ENCODE results near the gene TLCD3A.
A peak's percentile ranks its signal among the peaks of the same experiment; 100 is the strongest.
"Not testable (repeated sequence)": the region's sequence is repeated elsewhere in the genome, so short reads cannot be mapped to it uniquely, and the experiment has no call there.

Gene TLCD3A

DNA sequence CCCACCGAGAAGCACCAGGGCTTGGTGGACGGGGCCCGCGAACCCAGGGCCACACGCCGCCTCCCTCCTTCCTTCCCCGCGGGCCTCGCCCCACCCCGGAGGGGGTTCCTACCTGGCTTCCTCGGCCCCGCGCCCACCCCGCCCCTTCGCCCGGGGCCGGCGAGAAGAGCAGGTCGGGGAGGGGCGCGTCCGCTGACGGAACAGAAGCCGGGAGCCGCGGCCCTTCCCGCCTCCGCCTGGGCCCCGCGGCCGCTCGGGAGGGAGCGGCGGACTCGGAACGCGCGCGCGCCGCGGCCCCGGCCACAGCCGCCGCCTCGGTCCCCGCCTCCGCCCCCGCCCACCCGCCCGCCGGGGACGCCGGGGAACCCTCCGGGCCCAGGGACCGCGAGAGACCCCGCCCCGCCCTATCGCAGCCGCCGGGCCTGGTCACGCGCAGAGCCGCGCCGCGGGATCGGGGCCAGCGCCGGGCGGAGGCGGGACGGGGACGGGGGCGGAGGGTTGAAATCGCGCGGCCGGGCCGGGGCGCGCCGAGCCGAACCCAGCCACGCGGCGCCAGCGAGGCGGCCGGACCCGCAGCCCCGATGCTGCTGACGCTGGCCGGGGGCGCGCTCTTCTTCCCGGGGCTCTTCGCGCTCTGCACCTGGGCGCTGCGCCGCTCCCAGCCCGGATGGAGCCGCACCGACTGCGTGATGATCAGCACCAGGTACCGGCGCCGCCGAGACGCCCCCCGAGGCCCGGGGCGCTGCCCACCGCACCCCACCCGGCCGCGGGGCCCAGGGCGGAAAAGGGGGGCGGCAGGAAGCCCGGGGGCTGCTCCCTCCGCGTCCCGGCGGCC lies at the start of gene TLCD3A:
Gene TLCD3A, plus strand, starts transcription at position 530 of the 835 bp plus-strand sequence. Its CDS starts 52 bp downstream, at position 582.
- peak; percentile 40 for DNase-seq (ENCODE audit: low read depth)

DNA sequence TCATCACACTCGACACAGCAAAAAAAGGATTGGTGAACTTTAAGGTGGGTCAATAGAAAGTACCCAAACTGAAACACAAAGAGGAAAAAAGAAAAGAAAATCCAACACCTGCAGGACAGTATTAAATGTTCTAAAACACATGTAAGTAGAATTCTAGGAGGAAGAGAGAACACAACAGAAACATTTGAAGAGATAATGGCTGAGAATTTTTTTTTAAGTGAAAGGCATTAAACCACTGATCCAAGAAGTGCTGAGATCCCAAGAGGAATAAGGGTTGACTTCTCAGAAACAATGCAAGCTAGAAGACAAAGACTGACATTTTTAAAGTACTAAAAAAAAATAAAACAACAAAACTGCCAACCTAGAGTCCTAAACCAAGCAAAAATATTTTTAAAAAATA lies 49.4 kb upstream of the TLCD3A start:
- DNase-seq (ENCODE audit: low read depth), result no peak

DNA sequence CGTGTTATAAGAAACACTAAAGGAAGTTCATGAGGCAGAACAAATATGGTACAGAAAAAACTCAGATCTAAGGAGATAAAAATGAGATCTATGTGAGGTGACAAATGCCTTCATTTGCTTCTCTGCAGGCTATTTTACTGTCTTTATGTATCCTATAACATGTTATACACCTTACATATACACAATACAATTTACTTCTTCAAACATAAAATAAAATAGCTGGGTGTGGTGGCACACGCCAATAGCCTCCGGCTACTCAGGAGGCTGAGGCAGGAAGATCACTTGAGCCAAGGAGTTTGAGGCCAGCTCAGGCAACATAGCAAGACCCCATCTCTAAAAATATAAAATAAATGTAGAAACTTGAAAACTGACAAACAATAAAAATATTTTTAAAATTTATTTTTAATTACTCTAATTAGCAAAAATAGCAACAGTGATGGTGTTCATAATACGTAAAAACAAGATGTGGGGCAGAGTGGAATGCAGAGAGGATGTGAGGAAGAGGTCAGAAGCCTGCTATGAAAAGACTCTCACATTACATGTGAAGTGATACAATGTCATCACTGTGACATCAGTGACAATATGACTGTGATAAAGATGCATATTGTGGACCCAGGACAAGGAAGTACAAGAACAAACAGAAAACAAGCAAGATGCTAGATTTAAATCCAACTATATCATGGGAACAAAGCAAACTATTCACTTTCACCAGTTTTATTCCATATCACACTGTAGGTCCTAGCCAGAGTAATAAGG lies 48.7 kb upstream of the TLCD3A start:
- DNase-seq (ENCODE audit: low read depth), result no peak

DNA sequence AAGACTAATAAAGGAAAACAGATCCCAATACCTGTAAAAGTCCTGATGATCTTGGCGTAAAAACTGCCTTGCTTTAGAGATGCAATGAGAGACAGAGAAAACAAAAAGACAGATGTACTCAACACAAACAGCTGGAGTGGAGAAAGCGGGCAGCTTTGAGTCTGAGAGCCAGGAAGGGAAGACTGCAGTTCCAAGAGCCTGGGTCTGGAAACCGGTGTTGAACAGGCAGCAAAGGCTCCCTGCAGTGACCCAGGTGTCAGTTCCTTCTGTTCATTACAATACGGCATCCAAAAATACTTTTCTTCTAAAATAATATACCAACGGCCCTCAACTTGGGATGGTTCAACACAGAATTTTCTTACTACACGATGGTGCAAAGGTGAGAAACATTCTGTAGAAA lies 47.4 kb upstream of the TLCD3A start:
- no peak for DNase-seq (ENCODE audit: low read depth)

DNA sequence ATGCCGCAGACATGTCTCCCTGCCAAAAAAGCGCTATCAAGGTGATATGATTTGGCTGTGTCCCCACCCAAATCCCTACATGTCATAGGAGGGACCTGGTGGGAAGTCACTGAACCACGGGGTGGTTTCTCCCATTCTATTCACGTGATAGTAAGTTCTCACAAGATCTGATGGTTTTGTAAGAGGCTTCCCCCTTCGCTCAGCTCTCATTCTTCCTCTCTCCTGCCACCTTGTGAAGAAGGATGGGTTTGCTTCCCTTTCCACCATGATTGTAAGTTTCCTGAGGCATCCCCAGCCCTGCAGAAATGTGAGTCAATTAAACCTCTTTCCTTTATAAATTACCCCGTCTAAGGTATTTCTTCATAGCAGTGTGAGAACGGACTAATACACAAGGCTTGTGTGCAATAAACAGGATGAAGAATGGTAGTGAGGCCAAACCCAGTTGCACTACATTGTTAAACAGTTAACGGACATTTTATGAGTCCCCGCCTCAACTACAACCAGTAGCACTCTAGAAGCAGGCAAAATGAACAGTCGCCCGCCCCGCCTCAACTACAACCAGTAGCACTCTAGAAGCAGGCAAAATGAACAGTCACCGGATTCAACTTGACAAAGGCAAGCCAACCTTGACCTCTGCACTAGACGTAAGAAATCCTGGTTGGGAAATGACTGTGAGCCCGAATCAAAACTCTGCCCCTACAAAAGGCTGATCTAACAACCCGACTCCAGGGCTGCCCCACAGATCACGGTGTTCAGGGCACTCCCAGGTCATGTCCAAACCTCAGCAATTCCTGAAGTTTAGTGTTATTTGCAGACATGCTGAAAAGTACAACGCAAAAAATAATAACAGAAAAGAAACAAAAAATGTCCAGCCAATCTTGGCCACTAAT lies 44.1 kb upstream of the TLCD3A start:
- DNase-seq (ENCODE audit: low read depth), result no peak

DNA sequence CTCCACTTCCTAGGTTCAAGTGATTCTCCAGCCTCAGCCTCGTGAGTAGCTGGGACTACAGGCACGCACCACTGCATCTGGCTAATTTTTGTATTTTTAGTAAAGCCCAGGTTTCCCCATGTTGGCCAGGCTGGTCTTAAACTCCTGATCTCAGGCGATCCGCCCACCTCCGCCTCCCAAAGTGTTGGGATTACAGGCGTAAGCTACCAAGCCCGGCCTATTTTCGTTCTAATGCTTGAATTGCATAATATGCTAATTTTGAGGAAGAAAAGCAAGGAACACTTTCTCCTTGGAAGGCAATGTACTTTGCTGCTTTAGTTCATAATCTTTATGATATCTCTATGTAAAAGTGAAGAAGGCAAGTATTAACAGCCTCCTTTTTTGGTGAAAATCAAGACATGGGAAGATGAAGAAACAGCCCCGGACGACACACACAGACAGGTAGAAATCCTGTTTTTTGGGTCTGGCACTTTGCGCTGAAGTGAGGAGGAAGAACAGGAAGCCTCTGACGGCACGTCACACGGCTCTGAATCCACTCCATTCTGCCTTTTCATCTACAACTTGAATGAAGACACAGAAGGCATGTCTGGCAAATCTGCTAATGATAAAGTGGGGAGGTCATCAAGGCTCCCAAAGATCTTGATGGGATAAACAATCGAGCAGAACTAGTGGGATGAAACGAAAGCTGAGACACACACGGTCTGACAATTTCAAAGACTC lies 42.7 kb upstream of the TLCD3A start:
- DNase-seq (ENCODE audit: low read depth), result no peak

DNA sequence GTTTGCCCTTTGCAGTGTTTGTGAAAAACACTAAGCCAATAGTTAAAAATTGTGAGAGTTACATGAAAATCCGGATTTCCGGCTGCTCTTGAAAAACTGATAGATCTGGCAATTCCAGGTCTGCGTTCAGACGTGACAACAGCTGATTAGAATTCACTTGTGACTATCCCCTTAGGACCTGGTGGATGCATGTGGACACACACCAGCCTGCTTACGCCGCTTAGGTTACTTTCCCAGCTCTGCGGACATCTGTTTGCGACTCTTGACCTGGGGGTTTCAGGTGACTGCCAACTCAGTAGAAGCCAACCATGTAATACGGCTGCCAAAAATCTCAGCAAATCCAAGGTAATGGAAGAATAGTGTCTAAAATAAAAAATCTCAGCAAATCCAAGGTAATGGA lies 42.0 kb upstream of the TLCD3A start:
- DNase-seq (ENCODE audit: low read depth), result no peak

DNA sequence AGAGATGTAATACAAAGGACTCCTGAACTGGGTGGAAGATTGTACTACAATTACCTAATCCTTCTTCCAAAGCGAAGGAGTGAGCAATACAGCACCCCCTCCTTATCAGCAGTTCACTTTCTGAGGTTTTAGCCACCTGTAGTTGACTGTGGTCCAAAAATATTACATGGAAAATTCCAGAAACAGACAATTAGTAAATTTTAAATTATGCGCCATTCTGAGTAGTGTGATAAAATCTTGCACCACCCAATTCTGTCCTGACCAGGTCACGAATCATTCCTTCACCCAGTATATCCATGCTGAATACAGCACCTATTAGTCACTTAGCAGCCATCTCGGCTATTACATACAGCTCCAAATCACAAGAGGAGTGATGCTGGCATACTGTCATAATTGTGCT lies 41.0 kb upstream of the TLCD3A start:
- no peak for DNase-seq (ENCODE audit: low read depth)

DNA sequence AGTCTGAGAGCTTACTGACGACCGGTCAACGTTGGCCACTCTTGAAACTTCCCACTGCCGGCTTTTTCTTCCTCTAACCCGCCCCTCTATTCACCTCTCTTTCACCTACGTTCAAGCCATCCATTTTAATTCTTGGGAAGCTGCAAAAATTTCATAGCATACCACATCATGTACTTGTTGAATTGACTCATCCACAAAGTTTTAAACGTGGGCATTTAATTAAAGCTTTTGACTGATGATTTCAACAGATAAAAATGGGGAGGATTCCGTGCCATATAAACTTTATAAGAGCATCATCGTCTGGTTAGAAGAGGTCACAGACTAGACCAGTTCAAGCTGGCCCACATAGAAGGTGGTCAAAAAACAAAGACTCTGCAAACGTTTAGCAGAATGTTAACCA lies 40.3 kb upstream of the TLCD3A start:
- no peak for DNase-seq (ENCODE audit: low read depth)

DNA sequence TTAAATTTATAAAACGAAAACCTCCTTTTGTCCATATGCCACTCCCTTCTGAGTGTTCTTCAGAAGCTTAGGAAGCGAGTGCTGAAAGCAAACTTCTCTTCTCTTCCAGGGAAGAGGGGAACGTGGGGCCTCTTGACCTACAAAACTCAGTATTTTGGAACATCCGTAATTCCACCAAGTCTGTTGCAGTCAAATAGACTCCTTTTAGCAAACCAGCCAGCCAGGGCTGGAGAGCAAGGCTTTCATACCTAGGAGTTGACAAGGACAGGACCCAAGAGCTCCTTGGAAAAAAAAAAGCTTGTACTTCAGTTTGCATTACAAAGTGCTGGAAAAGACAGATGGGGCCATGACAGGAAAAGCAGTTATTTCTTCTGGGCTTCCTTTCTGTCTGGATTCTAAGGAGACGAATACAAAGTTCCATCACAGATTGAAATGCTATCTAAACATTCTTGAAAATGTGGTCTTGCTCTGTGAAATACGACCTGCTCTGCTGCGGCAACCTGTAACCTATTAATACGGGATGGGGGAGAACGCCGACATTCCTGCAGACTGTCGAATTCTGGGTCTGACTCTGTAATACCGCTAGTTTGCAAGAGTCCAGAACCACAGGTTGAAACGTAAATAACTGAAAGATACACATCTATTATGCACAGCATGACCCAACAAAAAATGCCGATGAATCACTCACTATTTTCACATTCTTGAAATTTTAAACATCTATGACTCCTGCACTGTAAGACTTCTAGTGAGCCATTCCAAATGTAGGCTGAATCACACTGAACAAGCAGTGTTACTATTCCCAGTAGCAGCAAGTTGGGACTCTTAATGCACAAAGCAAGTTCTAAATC lies 38.4 kb upstream of the TLCD3A start:
- DNase-seq (ENCODE audit: low read depth), result peak; percentile 83

DNA sequence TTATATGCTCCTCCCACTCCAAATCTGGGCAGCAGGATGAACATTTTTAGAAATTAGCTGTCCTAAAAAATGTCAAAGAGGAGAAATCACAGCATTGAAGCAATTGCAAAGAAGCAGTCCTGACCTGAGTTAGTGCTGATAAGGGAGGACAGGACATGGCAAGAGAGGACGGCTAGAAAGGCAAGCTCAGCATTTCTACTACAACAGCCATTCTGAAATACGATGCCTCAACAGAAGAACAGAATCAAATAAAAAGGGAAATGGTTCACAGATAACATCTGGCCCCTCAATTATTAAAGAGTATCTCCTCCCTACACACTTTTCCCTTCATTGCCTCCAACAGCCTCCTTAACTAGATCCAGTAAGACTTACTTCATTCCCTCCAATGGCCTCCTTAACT lies 36.0 kb upstream of the TLCD3A start:
- no peak for DNase-seq (ENCODE audit: low read depth)

DNA sequence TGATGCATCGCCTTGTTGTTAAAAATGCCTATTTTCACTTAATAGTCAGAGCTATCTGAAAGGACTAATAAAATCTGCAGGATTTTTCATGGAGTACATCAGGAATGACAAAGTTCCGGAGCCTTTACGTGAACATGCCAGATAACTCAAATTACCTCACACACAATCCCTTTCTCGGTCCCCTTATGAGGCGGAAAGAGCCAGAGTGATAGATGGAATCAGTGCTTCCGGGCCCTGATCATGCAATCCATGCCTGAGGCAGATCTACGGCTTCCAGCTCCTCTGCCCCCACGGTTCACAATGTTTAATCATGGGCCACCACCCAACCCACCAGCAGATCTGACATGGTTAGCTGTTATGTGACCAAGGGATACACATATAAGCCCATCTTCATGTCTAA lies 34.7 kb upstream of the TLCD3A start:
- DNase-seq (ENCODE audit: low read depth), result no peak

DNA sequence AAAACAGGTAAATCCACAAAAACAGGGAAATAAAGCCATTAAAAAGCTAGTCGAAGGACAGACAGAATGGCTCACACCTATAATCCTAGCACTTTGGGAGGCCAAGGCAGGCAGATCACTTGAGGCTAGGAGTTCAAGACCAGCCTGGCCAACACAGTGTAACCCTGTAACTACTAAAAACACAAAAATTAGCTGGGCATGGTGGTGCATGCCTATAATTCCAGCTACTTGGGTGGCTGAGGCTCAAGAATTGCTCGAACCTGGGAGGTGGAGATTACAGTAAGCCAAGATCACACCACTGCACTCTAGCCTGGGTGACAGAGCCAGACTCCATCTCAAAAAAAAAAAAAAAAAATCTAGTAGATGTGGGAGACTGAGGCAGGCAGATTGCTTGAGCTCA lies 34.3 kb upstream of the TLCD3A start:
- DNase-seq (ENCODE audit: low read depth), result not testable (repeated sequence)

DNA sequence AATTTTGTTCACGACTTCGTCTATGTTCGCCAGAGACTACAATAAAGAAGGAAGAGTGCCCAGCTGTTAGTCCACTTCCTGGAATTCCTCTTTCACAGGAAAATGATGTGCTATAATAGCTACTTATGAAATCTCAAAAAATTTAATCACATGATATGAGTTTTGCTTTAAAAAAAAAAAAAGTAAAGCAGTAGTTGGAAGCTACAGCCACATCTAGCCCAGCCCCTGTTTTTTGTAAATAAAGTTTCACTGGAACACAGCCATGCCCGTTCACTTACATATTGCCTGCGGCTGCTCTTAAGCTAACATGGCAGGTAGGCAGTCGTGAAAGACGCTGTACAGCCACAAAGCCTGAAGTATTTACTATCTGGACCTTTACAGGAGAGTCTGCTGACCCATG lies 33.1 kb upstream of the TLCD3A start:
- DNase-seq (ENCODE audit: low read depth), result no peak

DNA sequence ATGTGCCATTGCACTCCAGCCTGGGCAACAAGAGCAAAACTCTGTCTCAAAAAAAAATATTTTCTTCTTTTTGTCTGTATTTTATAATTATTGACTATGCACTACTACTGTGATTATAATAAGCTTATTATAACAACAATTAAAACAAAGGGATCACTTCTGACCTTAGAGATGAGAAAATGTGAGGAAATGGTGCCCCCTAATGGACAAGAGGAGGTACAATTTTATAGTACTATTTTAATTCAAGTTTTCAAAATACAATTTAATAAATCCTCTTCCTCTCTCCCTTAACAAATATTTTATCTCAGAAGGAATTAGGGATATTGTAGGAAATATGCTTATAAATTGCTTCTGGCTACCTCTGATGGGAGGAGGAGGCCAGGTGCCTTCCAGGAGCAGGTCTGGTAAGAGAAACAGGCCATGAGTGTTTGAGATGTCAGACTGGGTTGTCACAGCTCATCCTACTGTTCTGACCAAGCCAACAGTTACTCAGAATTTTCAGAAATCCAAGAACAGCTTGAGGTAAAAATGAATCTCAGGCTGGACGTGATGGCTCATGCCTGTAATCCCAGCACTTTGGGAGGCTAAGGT lies 31.8 kb upstream of the TLCD3A start:
- DNase-seq (ENCODE audit: low read depth), result no peak

DNA sequence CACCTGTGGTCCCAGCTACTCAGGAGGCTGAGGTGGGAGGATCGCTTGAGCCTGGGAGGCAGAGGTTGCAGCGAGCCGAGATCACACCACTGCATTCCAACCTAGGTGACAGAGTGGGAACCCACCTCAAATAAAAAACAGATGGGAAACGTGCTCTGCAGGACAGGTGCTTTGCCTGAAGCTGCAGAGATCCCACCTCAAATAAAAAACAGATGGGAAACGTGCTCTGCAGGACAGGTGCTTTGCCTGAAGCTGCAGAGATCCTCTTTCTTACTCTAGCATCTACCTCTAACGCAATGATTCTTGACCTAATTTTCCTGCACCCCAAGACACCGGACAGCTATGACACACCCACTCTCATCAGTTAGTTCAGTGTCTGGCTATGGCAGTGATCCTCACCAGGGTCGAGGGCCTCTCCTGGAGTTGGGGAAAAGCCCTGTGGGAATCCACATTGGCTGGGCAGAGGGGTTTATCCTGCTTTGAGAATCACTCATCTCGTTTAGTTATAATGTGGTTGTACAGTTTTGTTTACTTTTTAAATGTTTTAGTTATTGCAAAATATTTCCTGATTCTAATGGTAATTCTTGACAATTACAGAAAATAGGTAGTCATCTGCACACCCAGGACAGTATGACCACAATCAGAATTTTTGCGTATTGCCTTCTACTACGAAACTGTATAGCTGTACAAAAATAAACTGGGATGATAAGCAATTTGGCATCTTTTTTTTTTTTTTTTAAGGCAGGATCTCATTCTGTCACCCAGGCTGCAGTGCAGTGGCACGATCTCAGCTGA lies 29.1 kb upstream of the TLCD3A start:
- no peak for DNase-seq (ENCODE audit: low read depth)

DNA sequence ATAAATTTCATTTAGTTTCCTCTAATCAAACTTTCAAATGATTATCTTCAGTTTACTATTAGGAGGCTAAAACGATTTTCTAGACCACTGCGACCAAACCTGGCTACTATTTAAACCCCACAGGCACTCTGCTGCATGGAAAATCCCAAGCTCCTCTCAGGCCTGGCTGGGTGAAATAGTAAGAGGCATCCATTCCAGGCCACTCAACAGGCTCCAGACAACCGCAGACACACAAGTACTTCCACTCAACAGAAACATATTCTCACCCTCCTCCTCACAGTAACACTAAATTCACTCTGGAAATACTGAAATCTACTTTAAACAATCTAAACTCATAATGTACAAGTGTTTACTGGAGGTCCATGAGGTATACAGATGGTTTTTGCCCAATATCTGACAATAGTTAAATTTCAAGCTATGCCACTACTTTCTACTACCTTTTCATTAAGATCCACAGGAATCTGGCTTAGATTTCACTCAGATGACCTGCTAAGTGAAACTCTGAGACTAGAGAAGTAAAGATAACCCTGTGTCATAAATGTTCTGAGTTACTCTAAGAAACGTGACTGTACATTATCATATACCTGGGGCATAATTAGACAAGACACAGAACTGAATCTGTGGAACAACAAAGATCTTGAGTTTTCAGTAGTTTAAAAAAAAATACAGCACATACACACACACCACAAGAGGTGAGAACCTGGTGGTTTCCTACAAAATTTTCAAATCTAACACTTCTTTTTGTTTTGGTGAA lies 28.1 kb upstream of the TLCD3A start:
- DNase-seq (ENCODE audit: low read depth), result no peak

DNA sequence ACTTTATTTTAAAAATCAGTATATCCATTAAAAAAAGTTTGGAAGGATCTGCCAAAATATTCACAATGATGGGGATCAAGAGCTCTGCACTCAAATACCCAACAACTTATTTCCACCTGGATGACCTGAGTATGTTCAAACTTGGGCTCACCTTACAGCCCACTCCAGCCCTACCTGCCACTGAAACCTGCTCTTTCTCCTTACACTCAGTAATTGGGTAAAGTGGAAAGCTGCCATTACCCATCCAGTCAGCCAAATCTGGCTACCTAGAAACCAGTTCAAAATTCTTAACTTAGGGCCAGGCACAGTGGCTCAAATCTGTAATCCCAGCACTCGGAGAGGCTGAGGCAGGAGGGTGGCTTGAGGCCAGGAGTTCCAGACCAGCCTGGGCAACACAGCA lies 27.4 kb upstream of the TLCD3A start:
- no peak for DNase-seq (ENCODE audit: low read depth)

DNA sequence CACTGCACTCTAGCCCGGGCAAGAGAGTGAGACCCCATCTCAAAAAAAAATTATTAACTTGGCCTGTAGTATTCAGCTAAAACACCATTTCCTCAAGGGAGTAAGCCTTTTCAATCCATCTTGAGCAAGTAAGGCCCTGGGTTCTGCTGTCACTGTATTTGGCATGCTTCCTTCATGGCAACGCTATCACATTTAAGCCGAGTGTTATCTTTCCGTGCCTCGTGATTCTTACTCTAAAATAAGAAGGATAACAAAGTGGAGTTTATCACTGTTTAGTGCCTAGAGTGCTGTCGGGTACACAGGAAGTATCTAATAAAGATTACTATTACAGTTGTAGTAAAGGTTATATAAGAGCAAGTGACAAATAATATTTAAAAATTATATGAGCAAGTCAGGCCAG lies 26.5 kb upstream of the TLCD3A start:
- DNase-seq (ENCODE audit: low read depth), result no peak

Measured in stromal cell of bone marrow (primary cell).